Measurements from ENCODE around the gene CENPC. TPM values are rescaled to one million over a fixed set of nuclear protein-coding genes. Genes with fewer than 3 reads are reported as not detected.

CENPC gene
- polyA plus RNA-seq, 1 of the 3 experiments (the other 2 are of a cell fraction) = 2.2 TPM

GRCh38 chr4:67499799-67500198 is 45.5 kb downstream of the CENPC start:
- WGBS (ENCODE audit: low lambda C conversion rate) = 93% methylated on average over 2 of the region's 2 CpGs
- no peak for TF ChIP-seq FOXM1 (IDR thresholded peaks at IDR 0.05; ENCODE audit: low read depth)
- no peaks in the 10 kb centered on the region for H3K9me3 ChIP-seq
- POLR2A ChIA-PET = no interaction called here
- H3K27ac ChIP-seq (ENCODE audit: low read depth in 2 of 2, low read length in 1 of 2) = no peak overlapping the region
- H3K4me3 ChIP-seq (ENCODE audit: low read depth in 2 of 2, low read length in 1 of 2) = no peak overlapping the region
- peaks cover 6% of the 10 kb centered on the region for H3F3A ChIP-seq (replicated peaks; ENCODE audit: insufficient read depth)
- no peak overlapping the region for H3K9ac ChIP-seq
- H4K20me1 ChIP-seq (ENCODE audit: insufficient read depth) = no peaks in the 10 kb centered on the region
- H2AFZ ChIP-seq (ENCODE audit: low read depth) = no peak overlapping the region
- peaks cover 24% of the 10 kb centered on the region for H3K79me2 ChIP-seq (ENCODE audit: insufficient read depth)
- DNase-seq = no peak
- no peak overlapping the region for H3K4me2 ChIP-seq
- no peaks in the 10 kb centered on the region for H3K27me3 ChIP-seq (ENCODE audit: insufficient read depth)
- CTCF ChIA-PET = no interaction called here
- H3K4me1 ChIP-seq (ENCODE audit: control insufficient read depth in 1 of 2, insufficient read depth in 2 of 2, low read depth in 1 of 2, low read length in 1 of 2) = no peaks in the 10 kb centered on the region
- H3K36me3 ChIP-seq (replicated peaks in 1 of 2; ENCODE audit: control insufficient read depth in 1 of 2, insufficient read depth in 2 of 2, low read length in 1 of 2) = peaks cover 25 to 49% of the 10 kb centered on the region in 2 experiments
- no peaks in the 10 kb centered on the region for H3K9me2 ChIP-seq

GRCh38 chr4:67483868-67484602 is 61.3 kb downstream of the CENPC start:
- WGBS (ENCODE audit: low lambda C conversion rate) = 87% methylated on average over 5 of the region's 5 CpGs
- Histone ChIP-seq H3K4me1 (ENCODE audit: control insufficient read depth in 1 of 2, insufficient read depth in 2 of 2, low read depth in 1 of 2, low read length in 1 of 2) (no peaks in the 10 kb centered on the region), H3K79me2 (ENCODE audit: insufficient read depth) (peaks cover 32% of the 10 kb centered on the region), H4K20me1 (ENCODE audit: insufficient read depth) (no peaks in the 10 kb centered on the region), H3K36me3 (replicated peaks in 1 of 2; ENCODE audit: control insufficient read depth in 1 of 2, insufficient read depth in 2 of 2, low read length in 1 of 2) (peaks cover 24 to 52% of the 10 kb centered on the region in 2 experiments), H3K9me3 (peaks cover 5% of the 10 kb centered on the region; the same call in 1 of the 2 replicates), H3K9ac (no peak overlapping the region), H3K27me3 (ENCODE audit: insufficient read depth) (no peaks in the 10 kb centered on the region), H3F3A (replicated peaks; ENCODE audit: insufficient read depth) (no peaks in the 10 kb centered on the region), H3K9me2 (no peaks in the 10 kb centered on the region), H3K4me3 (ENCODE audit: low read depth in 2 of 2, low read length in 1 of 2) (no peak overlapping the region), H3K4me2 (no peak overlapping the region), H2AFZ (ENCODE audit: low read depth) (no peak overlapping the region), H3K27ac (ENCODE audit: low read depth in 2 of 2, low read length in 1 of 2) (peak overlapping the region in 1 of 2 experiments; percentile 31; a peak in 2 of 4 replicates)
- POLR2A ChIA-PET = no interaction called here
- TF ChIP-seq POLR2AphosphoS5 (IDR thresholded peaks at IDR 0.05; ENCODE audit: low read depth, low read length) (no peak), TAF1 (IDR thresholded peaks at IDR 0.05; ENCODE audit: borderline replicate concordance, low read depth, low read length) (no peak), CHD2 (IDR thresholded peaks at IDR 0.05; ENCODE audit: low read length, partially characterized antibody) (no peak), ELF1 (IDR thresholded peaks at IDR 0.05) (no peak)
- TF ChIP-seq, protein P1, sequence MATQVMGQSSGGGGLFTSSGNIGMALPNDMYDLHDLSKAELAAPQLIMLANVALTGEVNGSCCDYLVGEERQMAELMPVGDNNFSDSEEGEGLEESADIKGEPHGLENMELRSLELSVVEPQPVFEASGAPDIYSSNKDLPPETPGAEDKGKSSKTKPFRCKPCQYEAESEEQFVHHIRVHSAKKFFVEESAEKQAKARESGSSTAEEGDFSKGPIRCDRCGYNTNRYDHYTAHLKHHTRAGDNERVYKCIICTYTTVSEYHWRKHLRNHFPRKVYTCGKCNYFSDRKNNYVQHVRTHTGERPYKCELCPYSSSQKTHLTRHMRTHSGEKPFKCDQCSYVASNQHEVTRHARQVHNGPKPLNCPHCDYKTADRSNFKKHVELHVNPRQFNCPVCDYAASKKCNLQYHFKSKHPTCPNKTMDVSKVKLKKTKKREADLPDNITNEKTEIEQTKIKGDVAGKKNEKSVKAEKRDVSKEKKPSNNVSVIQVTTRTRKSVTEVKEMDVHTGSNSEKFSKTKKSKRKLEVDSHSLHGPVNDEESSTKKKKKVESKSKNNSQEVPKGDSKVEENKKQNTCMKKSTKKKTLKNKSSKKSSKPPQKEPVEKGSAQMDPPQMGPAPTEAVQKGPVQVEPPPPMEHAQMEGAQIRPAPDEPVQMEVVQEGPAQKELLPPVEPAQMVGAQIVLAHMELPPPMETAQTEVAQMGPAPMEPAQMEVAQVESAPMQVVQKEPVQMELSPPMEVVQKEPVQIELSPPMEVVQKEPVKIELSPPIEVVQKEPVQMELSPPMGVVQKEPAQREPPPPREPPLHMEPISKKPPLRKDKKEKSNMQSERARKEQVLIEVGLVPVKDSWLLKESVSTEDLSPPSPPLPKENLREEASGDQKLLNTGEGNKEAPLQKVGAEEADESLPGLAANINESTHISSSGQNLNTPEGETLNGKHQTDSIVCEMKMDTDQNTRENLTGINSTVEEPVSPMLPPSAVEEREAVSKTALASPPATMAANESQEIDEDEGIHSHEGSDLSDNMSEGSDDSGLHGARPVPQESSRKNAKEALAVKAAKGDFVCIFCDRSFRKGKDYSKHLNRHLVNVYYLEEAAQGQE (IDR thresholded peaks at IDR 0.05; ENCODE audit: low read depth, low read length) = no peak
- no peak for DNase-seq
- CTCF ChIA-PET = no interaction called here

DNA sequence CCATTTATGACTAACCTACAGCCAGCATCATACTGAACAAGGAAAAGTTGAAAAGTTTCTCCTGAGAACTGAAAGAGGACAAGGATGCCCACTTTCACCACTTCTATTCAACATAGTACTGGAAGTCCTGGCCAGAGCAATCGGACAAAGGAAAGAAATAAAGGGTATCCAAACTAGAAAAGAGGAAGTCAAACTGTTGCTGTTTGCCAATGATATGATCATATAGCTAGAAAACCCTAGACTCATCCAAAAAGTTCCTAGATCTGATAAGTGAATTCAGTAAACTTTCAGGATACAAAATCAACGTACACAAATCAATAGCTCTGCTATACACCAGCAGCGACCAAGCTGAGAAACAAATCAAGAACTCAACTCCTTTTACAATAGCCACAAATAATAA is 64.5 kb downstream of the CENPC start:
- Histone ChIP-seq H3K4me3 (ENCODE audit: low read depth in 2 of 2, low read length in 1 of 2) (no peak overlapping the region), H4K20me1 (ENCODE audit: insufficient read depth) (no peaks in the 10 kb centered on the region), H3F3A (replicated peaks; ENCODE audit: insufficient read depth) (no peaks in the 10 kb centered on the region), H3K27me3 (ENCODE audit: insufficient read depth) (no peaks in the 10 kb centered on the region), H3K36me3 (replicated peaks in 1 of 2; ENCODE audit: control insufficient read depth in 1 of 2, insufficient read depth in 2 of 2, low read length in 1 of 2) (peaks cover 7 to 53% of the 10 kb centered on the region in 2 experiments), H3K4me1 (ENCODE audit: control insufficient read depth in 1 of 2, insufficient read depth in 2 of 2, low read depth in 1 of 2, low read length in 1 of 2) (no peaks in the 10 kb centered on the region), H3K9me2 (no peaks in the 10 kb centered on the region), H3K4me2 (no peak overlapping the region), H3K9me3 (peaks cover 5% of the 10 kb centered on the region; the same call in 1 of the 2 replicates), H3K27ac (ENCODE audit: low read depth in 2 of 2, low read length in 1 of 2) (no peak overlapping the region), H3K9ac (no peak overlapping the region), H2AFZ (ENCODE audit: low read depth) (no peak overlapping the region), H3K79me2 (ENCODE audit: insufficient read depth) (peaks cover 52% of the 10 kb centered on the region)
- POLR2A ChIA-PET = no interaction called here
- CTCF ChIA-PET = no interaction called here
- DNase-seq = no peak
- WGBS (ENCODE audit: low lambda C conversion rate) = 97% methylated on average over 3 of the region's 3 CpGs
- TF ChIP-seq FOSL2 (IDR thresholded peaks at IDR 0.05; ENCODE audit: borderline replicate concordance, low read depth) = no peak
- no peak for TF ChIP-seq USF1 (IDR thresholded peaks at IDR 0.05; ENCODE audit: borderline replicate concordance, low read depth)
- TF ChIP-seq RCOR1 (IDR thresholded peaks at IDR 0.05; ENCODE audit: low read length) = no peak
- no peak for TF ChIP-seq TAF1 (IDR thresholded peaks at IDR 0.05; ENCODE audit: borderline replicate concordance, low read depth, low read length)
- no peak for TF ChIP-seq SIN3A (IDR thresholded peaks at IDR 0.05; ENCODE audit: borderline replicate concordance, low read depth, low read length)
- TF ChIP-seq, protein P1 (IDR thresholded peaks at IDR 0.05; ENCODE audit: low read depth, low read length) = no peak
- TF ChIP-seq RXRA (IDR thresholded peaks at IDR 0.05; ENCODE audit: borderline replicate concordance, low read depth) = no peak
- TF ChIP-seq JUND (IDR thresholded peaks at IDR 0.05) = no peak
- no peak for TF ChIP-seq POLR2AphosphoS5 (IDR thresholded peaks at IDR 0.05; ENCODE audit: low read depth, low read length)
- no peak for TF ChIP-seq RAD21 (IDR thresholded peaks at IDR 0.05; ENCODE audit: low read length)

Data from SK-N-SH (cell line).